ENCODE measurements around the gene CASZ1. TPM values are rescaled to one million over a fixed set of nuclear protein-coding genes. Genes with fewer than 3 reads are reported as not detected.

CASZ1 gene
- total RNA-seq, 4 donors from 2014 or later: 39.1 to 215 (median 115) TPM

- Histone ChIP-seq H3K4me3 (no peak overlapping the region), H3K27ac (peak overlapping the region; percentile 83 to 95 (median 94)), H3K36me3 (no peaks in the 10 kb centered on the region), H3K9me3 (no peaks in the 10 kb centered on the region), H3K27me3 (no peaks in the 10 kb centered on the region), H3K4me1 (peaks cover 80 to 99% (median 87%) of the 10 kb centered on the region in 4 donors)
- TF ChIP-seq POLR2AphosphoS5 (IDR thresholded peaks at IDR 0.05): no peak
- TF ChIP-seq, protein P1, sequence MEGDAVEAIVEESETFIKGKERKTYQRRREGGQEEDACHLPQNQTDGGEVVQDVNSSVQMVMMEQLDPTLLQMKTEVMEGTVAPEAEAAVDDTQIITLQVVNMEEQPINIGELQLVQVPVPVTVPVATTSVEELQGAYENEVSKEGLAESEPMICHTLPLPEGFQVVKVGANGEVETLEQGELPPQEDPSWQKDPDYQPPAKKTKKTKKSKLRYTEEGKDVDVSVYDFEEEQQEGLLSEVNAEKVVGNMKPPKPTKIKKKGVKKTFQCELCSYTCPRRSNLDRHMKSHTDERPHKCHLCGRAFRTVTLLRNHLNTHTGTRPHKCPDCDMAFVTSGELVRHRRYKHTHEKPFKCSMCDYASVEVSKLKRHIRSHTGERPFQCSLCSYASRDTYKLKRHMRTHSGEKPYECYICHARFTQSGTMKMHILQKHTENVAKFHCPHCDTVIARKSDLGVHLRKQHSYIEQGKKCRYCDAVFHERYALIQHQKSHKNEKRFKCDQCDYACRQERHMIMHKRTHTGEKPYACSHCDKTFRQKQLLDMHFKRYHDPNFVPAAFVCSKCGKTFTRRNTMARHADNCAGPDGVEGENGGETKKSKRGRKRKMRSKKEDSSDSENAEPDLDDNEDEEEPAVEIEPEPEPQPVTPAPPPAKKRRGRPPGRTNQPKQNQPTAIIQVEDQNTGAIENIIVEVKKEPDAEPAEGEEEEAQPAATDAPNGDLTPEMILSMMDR (IDR thresholded peaks at IDR 0.05): no peak
- no peak for TF ChIP-seq EP300 (IDR thresholded peaks at IDR 0.05; ENCODE audit: low read depth)
- TF ChIP-seq POLR2A (IDR thresholded peaks at IDR 0.05): no peak
- DNase-seq: no peak
- intact Hi-C loops (cut with DNase I; ENCODE audit: low total_unique reads) (no loop called here), in situ Hi-C loops (cut with MboI; ENCODE audit: low pct_ligation_motif_present in 1 of 4, low pct_unique_long_range_greater_than_20kb in 1 of 4, low sequenced_read_pairs in 3 of 4) (loop anchor here in 1 of 4 donors (25.0 kb wide), 1 partner anchor 185 kb away; no protein-coding TSS in a partner anchor)
- WGBS, 2 donors (ENCODE audit: low coverage in 1 of 2): 41 to 77% methylated on average over 2 to 13 of the region's 13 CpGs
Observed at GRCh38 chr1:10676963-10677362, 119.5 kb downstream of the CASZ1 start.

- 57% methylated on average over 5 of the region's 5 CpGs; no CpG with 5 or more reads in 1 of the 2 donors for WGBS, 2 donors (ENCODE audit: low coverage in 1 of 2)
- Histone ChIP-seq H3K36me3 (no peaks in the 10 kb centered on the region), H3K4me1 (peaks cover 74 to 98% (median 84%) of the 10 kb centered on the region in 4 donors), H3K27ac (peak overlapping the region; percentile 83 to 95 (median 94)), H3K27me3 (no peaks in the 10 kb centered on the region), H3K9me3 (no peaks in the 10 kb centered on the region), H3K4me3 (peak overlapping the region in 1 of 4 donors; percentile 10)
- peak; percentile 38 for DNase-seq
- no peak for TF ChIP-seq POLR2A (IDR thresholded peaks at IDR 0.05)
- TF ChIP-seq, protein P1 (IDR thresholded peaks at IDR 0.05): no peak
- no peak for TF ChIP-seq EP300 (IDR thresholded peaks at IDR 0.05; ENCODE audit: low read depth)
- TF ChIP-seq POLR2AphosphoS5 (IDR thresholded peaks at IDR 0.05): no peak
- intact Hi-C loops (cut with DNase I; ENCODE audit: low total_unique reads) (no loop called here), in situ Hi-C loops (cut with MboI; ENCODE audit: low pct_ligation_motif_present in 1 of 4, low pct_unique_long_range_greater_than_20kb in 1 of 4, low sequenced_read_pairs in 3 of 4) (loop anchor here in 1 of 4 donors (25.0 kb wide), 1 partner anchor 186 kb away; no protein-coding TSS in a partner anchor)
Observed at GRCh38 chr1:10675813-10676212, 120.6 kb downstream of the CASZ1 start.

- intact Hi-C loops (cut with DNase I; ENCODE audit: low total_unique reads) (no loop called here), in situ Hi-C loops (cut with MboI; ENCODE audit: low pct_ligation_motif_present in 1 of 4, low pct_unique_long_range_greater_than_20kb in 1 of 4, low sequenced_read_pairs in 3 of 4) (loop anchor here in 1 of 4 donors (25.0 kb wide), 1 partner anchor 187 kb away; no protein-coding TSS in a partner anchor)
- H3K27ac ChIP-seq: peak overlapping the region; percentile 83 to 95 (median 94)
- H3K36me3 ChIP-seq: no peaks in the 10 kb centered on the region
- H3K9me3 ChIP-seq: no peaks in the 10 kb centered on the region
- no peaks in the 10 kb centered on the region for H3K27me3 ChIP-seq
- DNase-seq: peak; percentile 63
- no peak for TF ChIP-seq POLR2A (IDR thresholded peaks at IDR 0.05)
- TF ChIP-seq POLR2AphosphoS5 (IDR thresholded peaks at IDR 0.05): no peak
- no peak for TF ChIP-seq EP300 (IDR thresholded peaks at IDR 0.05; ENCODE audit: low read depth)
- TF ChIP-seq, protein P1 (IDR thresholded peaks at IDR 0.05): no peak
- H3K4me1 ChIP-seq: peaks cover 68 to 98% (median 80%) of the 10 kb centered on the region in 4 donors
- peak overlapping the region in 1 of 4 donors; percentile 10 for H3K4me3 ChIP-seq
- 46 to 52% methylated on average over 17 to 28 of the region's 29 CpGs for WGBS, 2 donors (ENCODE audit: low coverage in 1 of 2)
Observed at GRCh38 chr1:10674700-10675609, 121.5 kb downstream of the CASZ1 start.

- WGBS, 2 donors (ENCODE audit: low coverage in 1 of 2): 79% methylated on average over 13 of the region's 16 CpGs; no CpG with 5 or more reads in 1 of the 2 donors
- no peak for DNase-seq
- in situ Hi-C loops (cut with MboI; ENCODE audit: low pct_ligation_motif_present in 1 of 4, low pct_unique_long_range_greater_than_20kb in 1 of 4, low sequenced_read_pairs in 3 of 4): no loop called here
- Histone ChIP-seq H3K36me3 (no peaks in the 10 kb centered on the region), H3K4me1 (peaks cover 62 to 96% (median 76%) of the 10 kb centered on the region in 4 donors), H3K27me3 (no peaks in the 10 kb centered on the region), H3K4me3 (no peak overlapping the region), H3K27ac (peak overlapping the region; percentile 83 to 95 (median 94)), H3K9me3 (no peaks in the 10 kb centered on the region)
- TF ChIP-seq, protein P1 (IDR thresholded peaks at IDR 0.05): no peak
- TF ChIP-seq POLR2A (IDR thresholded peaks at IDR 0.05) (no peak), POLR2AphosphoS5 (IDR thresholded peaks at IDR 0.05) (no peak), EP300 (IDR thresholded peaks at IDR 0.05; ENCODE audit: low read depth) (no peak)
- intact Hi-C loops (cut with DNase I; ENCODE audit: low total_unique reads): no loop called here
Observed at GRCh38 chr1:10674222-10674621, 122.2 kb downstream of the CASZ1 start.
